IMR-90 (cell line): ENCODE data around the gene MALT1. TPM values are rescaled to one million over a fixed set of nuclear protein-coding genes. Genes with fewer than 3 reads are reported as not detected.

Experiments
- ATAC-seq: fragments of 200-7000 bp; cut with Tn5 transposase; 2 replicates; pipeline ENCODE4 v1.9.1; 2020; ENCODE audit warnings: low read depth, mild to moderate bottlenecking, moderate library complexity
- BruUV-seq: library from RNA; stranded (reverse); fragments of 400-500 nt; replicated peaks from 2 replicates; lab custom pipeline; 2021; lab: Mats Ljungman, UMichigan
- CTCF ChIA-PET: fragments of 300-600 bp; formaldehyde crosslinking; extraction: SDS; loops from one replicate; lab custom pipeline; 2021; ENCODE audit warnings: antibody characterized with exemption; lab: Yijun Ruan, JAX
- POLR2A ChIA-PET: fragments of 300-600 bp; sonication (Branson Sonifier 250); formaldehyde crosslinking; loops from one replicate; lab custom pipeline; 2022; ENCODE audit warnings: antibody characterized with exemption; ENCODE audit not compliant: unreplicated experiment; lab: Charles Lee
- DNase-seq: peaks from one replicate; pipeline ENCODE4 v3.0.0; 2013
- H2AFZ ChIP-seq: replicated peaks from 2 replicates; pipeline ENCODE3; 2013; ENCODE audit warnings: low read length, mild to moderate bottlenecking; ENCODE audit not compliant: poor library complexity
- H2AK5ac ChIP-seq: 2 replicates; pipeline ENCODE4 v1.6.1; 2013; ENCODE audit warnings: low read depth, low read length, inconsistent platforms
- H2AK9ac ChIP-seq: replicated peaks from 2 replicates; pipeline ENCODE3; 2013; ENCODE audit warnings: mild to moderate bottlenecking, low read depth, low read length, moderate library complexity; ENCODE audit not compliant: poor library complexity
- H2BK120ac ChIP-seq: 2 replicates; pipeline ENCODE4 v1.6.1; 2013; ENCODE audit warnings: low read depth, low read length, inconsistent platforms
- H2BK15ac ChIP-seq: 3 replicates; pipeline ENCODE4 v1.6.1; 2013; ENCODE audit warnings: low read depth, low read length, inconsistent platforms
- H2BK20ac ChIP-seq: 2 replicates; pipeline ENCODE4 v1.6.1; 2013; ENCODE audit warnings: low read depth, mild to moderate bottlenecking, inconsistent platforms, low read length, moderate library complexity
- H2BK5ac ChIP-seq: 2 replicates; pipeline ENCODE4 v1.6.1; 2013; ENCODE audit warnings: mild to moderate bottlenecking, low read depth, low read length, inconsistent platforms; ENCODE audit not compliant: poor library complexity, severe bottlenecking
- H3K14ac ChIP-seq: replicated peaks from 2 replicates; pipeline ENCODE4 v1.6.1; 2013; ENCODE audit warnings: low read depth, low read length, inconsistent platforms
- H3K18ac ChIP-seq: 2 replicates; pipeline ENCODE4 v1.6.1; 2013; ENCODE audit warnings: low read depth, low read length, control low read depth
- H3K23ac ChIP-seq: 2 replicates; pipeline ENCODE4 v1.6.1; 2013; ENCODE audit warnings: low read depth, low read length, inconsistent platforms
- H3K27ac ChIP-seq: 2 replicates; pipeline ENCODE4 v1.5.1; 2013; ENCODE audit warnings: mild to moderate bottlenecking, control low read depth, low read length; ENCODE audit not compliant: insufficient read depth
- H3K27me3 ChIP-seq: 2 replicates; pipeline ENCODE4 v1.6.1; 2013; ENCODE audit warnings: low read length; ENCODE audit not compliant: control insufficient read depth, insufficient read depth
- H3K36me3 ChIP-seq: 2 replicates; pipeline ENCODE4 v1.6.1; 2013; ENCODE audit warnings: low read length, mixed read lengths; ENCODE audit not compliant: control insufficient read depth, insufficient read depth
- H3K4ac ChIP-seq: 2 replicates; pipeline ENCODE4 v1.6.1; 2013; ENCODE audit warnings: low read depth, low read length, inconsistent platforms
- H3K4me1 ChIP-seq: 2 replicates; pipeline ENCODE4 v1.6.1; 2013; ENCODE audit warnings: low read length, mixed read lengths; ENCODE audit not compliant: control insufficient read depth, insufficient read depth
- H3K4me2 ChIP-seq: 2 replicates; pipeline ENCODE4 v1.6.1; 2013; ENCODE audit warnings: low read depth, mild to moderate bottlenecking, control low read depth, low read length, moderate library complexity
- H3K4me3 ChIP-seq: 2 replicates; pipeline ENCODE4 v1.5.1; 2013; ENCODE audit warnings: low read depth, mild to moderate bottlenecking, control low read depth, low read length, moderate library complexity; ENCODE audit not compliant: insufficient read depth
- H3K56ac ChIP-seq: 2 replicates; pipeline ENCODE4 v1.6.1; 2013; ENCODE audit warnings: low read length, inconsistent platforms; ENCODE audit not compliant: insufficient read depth; ENCODE audit errors: extremely low read depth
- H3K79me1 ChIP-seq, 2 experiments: 2 replicates each; pipeline ENCODE4 v1.6.1; 2013; ENCODE audit warnings: low read length in 2 of 2, inconsistent platforms in 1 of 2, low read depth in 1 of 2
- H3K9ac ChIP-seq: 2 replicates; pipeline ENCODE4 v1.6.1; 2013; ENCODE audit warnings: low read depth, low read length, control low read depth
- H3K9me1 ChIP-seq: 2 replicates; pipeline ENCODE4 v1.6.1; 2013; ENCODE audit warnings: low read length, inconsistent platforms; ENCODE audit not compliant: insufficient read depth
- H3K9me3 ChIP-seq: 2 replicates; pipeline ENCODE4 v1.6.1; 2013; ENCODE audit warnings: low read length; ENCODE audit not compliant: control insufficient read depth, insufficient read depth
- H4K20me1 ChIP-seq: 2 replicates; pipeline ENCODE4 v1.6.1; 2013; ENCODE audit warnings: low read length, inconsistent platforms; ENCODE audit not compliant: insufficient read depth
- H4K5ac ChIP-seq: 2 replicates; pipeline ENCODE4 v1.6.1; 2013; ENCODE audit warnings: mild to moderate bottlenecking, low read depth, low read length, control low read depth
- H4K8ac ChIP-seq, 2 experiments: 2 replicates each; pipeline ENCODE4 v1.6.1; 2013; ENCODE audit warnings: low read depth in 2 of 2, low read length in 2 of 2, control low read depth in 1 of 2, inconsistent platforms in 1 of 2
- H4K91ac ChIP-seq: 2 replicates; pipeline ENCODE4 v1.6.1; 2013; ENCODE audit warnings: low read depth, low read length, inconsistent platforms; ENCODE audit not compliant: insufficient read depth
- BHLHE40 ChIP-seq: fragments of 150-350 bp; IDR thresholded peaks from 2 replicates; pipeline ENCODE4 v1.6.1; 2016; ENCODE audit warnings: mild to moderate bottlenecking, low read depth, low read length
- CEBPB ChIP-seq: IDR thresholded peaks from 2 replicates; pipeline ENCODE4 v1.6.1; 2012; ENCODE audit warnings: low read depth, low read length, improper control_type of control experiment
- CHD1 ChIP-seq: IDR thresholded peaks from 2 replicates; pipeline ENCODE4 v1.6.1; 2012; ENCODE audit warnings: low read depth, low read length, improper control_type of control experiment
- FOS ChIP-seq: fragments of 150-350 bp; IDR thresholded peaks from 2 replicates; pipeline ENCODE4 v1.6.1; 2016; ENCODE audit warnings: low read depth, low read length
- MAFK ChIP-seq: IDR thresholded peaks from 2 replicates; pipeline ENCODE4 v1.6.1; 2012; ENCODE audit warnings: low read depth, low read length, improper control_type of control experiment
- MAZ ChIP-seq: IDR thresholded peaks from 2 replicates; pipeline ENCODE4 v1.6.1; 2012; ENCODE audit warnings: low read depth, mild to moderate bottlenecking, low read length, improper control_type of control experiment, moderate library complexity, borderline replicate concordance
- MXI1 ChIP-seq: IDR thresholded peaks from 2 replicates; pipeline ENCODE4 v1.6.1; 2012; ENCODE audit warnings: low read depth, mild to moderate bottlenecking, low read length, moderate library complexity, borderline replicate concordance
- POLR2A ChIP-seq: IDR thresholded peaks from 2 replicates; pipeline ENCODE4 v1.6.1; 2012; ENCODE audit warnings: mild to moderate bottlenecking, low read depth, low read length
- RAD21 ChIP-seq: IDR thresholded peaks from 2 replicates; pipeline ENCODE4 v1.6.1; 2012; ENCODE audit warnings: low read length, improper control_type of control experiment
- RCOR1 ChIP-seq: IDR thresholded peaks from 2 replicates; pipeline ENCODE4 v1.6.1; 2012; ENCODE audit warnings: mild to moderate bottlenecking, low read length, improper control_type of control experiment; ENCODE audit not compliant: insufficient replicate concordance
- RFX5 ChIP-seq: IDR thresholded peaks from 2 replicates; pipeline ENCODE4 v1.8.0; 2012; ENCODE audit warnings: low read depth, mild to moderate bottlenecking, low read length, moderate library complexity
- WGBS, 2 experiments: methylation state at CpG; one replicate each; pipeline versions ENCODE4 v1.1.5 to v1.1.7; 2013; ENCODE audit warnings: missing lambda C conversion rate in 2 of 2; ENCODE audit not compliant: insufficient read length in 1 of 2; ENCODE audit errors: extremely low coverage in 2 of 2; 5-methylcytosine and 5-hydroxymethylcytosine counted together
- dilution Hi-C: fragments of 300-500 bp; cut with HindIII; formaldehyde crosslinking; loops from one replicate; pipeline ENCODE4 v1.14.3; 2018; ENCODE audit warnings: low sequenced_read_pairs; ENCODE audit not compliant: unreplicated experiment
- in situ Hi-C: fragments of 300-500 bp; cut with MboI; formaldehyde crosslinking; loops from 3 replicates; pipeline ENCODE4 v1.14.3; 2019; ENCODE audit warnings: low sequenced_read_pairs, inconsistent platforms, mixed read lengths
- intact Hi-C: fragments of 100-400 bp; cut with micrococcal nuclease; formaldehyde crosslinking; loops from 2 replicates; pipeline ENCODE4 v1.10.0; 2022
- polyA plus RNA-seq, 3 experiments: library from polyadenylated mRNA; depleted of rRNA; stranded (reverse); fragments of >200 nt; gene quantifications; 2 replicates each; pipeline ENCODE4 v1.2.3, GENCODE V29; 2012; ENCODE audit warnings: low replicate concordance in 1 of 3
- total RNA-seq: library from RNA; depleted of rRNA; stranded (reverse); fragments of >200 nt; gene quantifications from 2 replicates; pipeline ENCODE4 v1.2.3, GENCODE V29; 2012
- TF ChIP-seq, protein P1 (sequence below): fragments of 150-350 bp; IDR thresholded peaks from 2 replicates; pipeline ENCODE4 v1.6.1; 2016; ENCODE audit warnings: low read depth, mild to moderate bottlenecking, low read length, moderate library complexity, borderline replicate concordance
- TF ChIP-seq, protein P2 (sequence below): conservative IDR thresholded peaks from 2 replicates; pipeline ENCODE4 v1.5.1; 2012; ENCODE audit warnings: mild to moderate bottlenecking, low read depth, low read length, improper control_type of control experiment

MALT1 gene
- total and polyA plus RNA-seq, 2 of the 4 experiments (the other 2 are of a cell fraction): 8.3 to 25.3 TPM

DNA sequence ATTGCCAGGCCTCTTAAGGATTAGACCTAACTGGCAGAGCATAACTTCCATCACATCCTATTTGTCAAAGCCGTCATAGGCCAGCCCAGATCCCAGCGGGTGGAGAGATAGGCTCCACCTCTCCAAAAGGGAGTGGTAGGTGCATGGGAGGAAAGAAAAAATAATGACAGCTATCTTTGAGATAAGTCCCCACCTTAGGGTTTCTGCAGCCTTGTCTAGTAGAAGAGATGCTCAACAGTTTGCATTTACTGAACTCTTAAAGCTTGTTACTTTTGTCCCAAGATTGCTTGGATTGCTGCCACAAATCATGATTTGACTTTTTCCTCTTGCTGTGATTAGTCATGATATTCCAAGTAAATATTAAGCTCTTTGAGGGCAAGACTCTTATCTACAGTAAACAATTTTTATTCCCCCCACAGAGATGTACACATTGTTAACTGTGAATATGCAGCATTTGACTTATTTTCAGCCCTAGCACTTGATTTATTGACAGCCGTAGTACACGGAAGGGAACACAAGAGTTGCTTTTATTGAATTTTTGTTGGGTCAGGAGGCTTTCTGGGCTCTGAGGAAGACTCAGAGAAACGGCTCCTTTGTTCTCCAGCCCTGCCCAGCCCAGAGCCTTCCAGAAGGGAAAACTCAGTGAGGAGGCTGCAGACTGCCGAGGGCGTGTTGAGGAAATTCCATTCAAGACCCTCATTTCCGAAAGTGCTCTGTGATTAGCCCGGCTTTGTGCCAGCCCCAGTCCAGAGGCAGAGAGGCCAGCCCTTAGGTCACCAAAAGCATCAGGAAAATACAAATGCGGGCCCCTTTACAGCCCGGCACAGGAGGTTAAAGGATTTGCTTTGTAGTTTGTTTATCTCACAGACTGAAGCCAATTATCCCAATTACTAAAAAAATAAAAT, 118.0 kb downstream of the MALT1 start:
- DNase-seq (peak; percentile 84), ATAC-seq (peak; percentile 45)
- CTCF ChIA-PET: interaction anchor here (1.0 kb wide), 1 partner anchor 268 kb away, joined by 3 read pairs; no protein-coding TSS in a partner anchor
- WGBS, 2 experiments: 20% methylated on average over 1 of the region's 11 CpGs; no CpG with 5 or more reads in 1 of the 2 experiments
- Histone ChIP-seq H3K27ac (peak overlapping the region; percentile 95), H3K4me1 (peaks cover 24% of the 10 kb centered on the region), H4K5ac (peak overlapping the region; percentile 91), H2BK15ac (peak overlapping the region; percentile 82; the same call in 2 of the 3 replicates), H3K23ac (peak overlapping the region; percentile 80; the same call in 1 of the 2 replicates), H3K9me3 (no peaks in the 10 kb centered on the region), H2BK120ac (peak overlapping the region; percentile 96), H3K9me1 (peaks cover 18% of the 10 kb centered on the region), H2AK5ac (peak overlapping the region; percentile 95), H3K14ac (peak overlapping the region; percentile 96), H4K91ac (peak overlapping the region; percentile 97), H3K36me3 (no peaks in the 10 kb centered on the region), H4K20me1 (no peaks in the 10 kb centered on the region; the same call in 1 of the 2 replicates), H2BK20ac (peak overlapping the region; percentile 93), H2AFZ (peak overlapping the region; percentile 63), H3K4ac (peak overlapping the region; percentile 95), H2BK5ac (peak overlapping the region; percentile 71), H3K9ac (0 out of 2 replicates have a peak overlapping the region, but pooled peaks have one; percentile 15), H2AK9ac (peak overlapping the region; percentile 12), H3K56ac (peak overlapping the region; percentile 81), H3K79me1 (no peaks in the 10 kb centered on the region; a peak in 1 of 4 replicates), H3K18ac (peak overlapping the region; percentile 94), H3K27me3 (no peaks in the 10 kb centered on the region), H3K4me2 (peak overlapping the region; percentile 40), H3K4me3 (no peak overlapping the region), H4K8ac (peak overlapping the region; percentile 70 to 90)
- no TSS peak for BruUV-seq
- intact Hi-C loops: loop anchor here (2.0 to 5.0 kb wide), 2 partner anchors 76 to 163 kb away; partner anchors contain the start of gene ZNF532
- in situ Hi-C loops: loop anchor here (5.0 kb wide), 1 partner anchor 268 kb away; no protein-coding TSS in a partner anchor
- POLR2A ChIA-PET: interaction anchor here (0.9 kb wide), 1 partner anchor 43 kb away, joined by 3 read pairs; no protein-coding TSS in a partner anchor
- dilution Hi-C loops: loop anchor here (25.0 kb wide), 1 partner anchor 273 kb away; no protein-coding TSS in a partner anchor
- TF ChIP-seq, protein P1, sequence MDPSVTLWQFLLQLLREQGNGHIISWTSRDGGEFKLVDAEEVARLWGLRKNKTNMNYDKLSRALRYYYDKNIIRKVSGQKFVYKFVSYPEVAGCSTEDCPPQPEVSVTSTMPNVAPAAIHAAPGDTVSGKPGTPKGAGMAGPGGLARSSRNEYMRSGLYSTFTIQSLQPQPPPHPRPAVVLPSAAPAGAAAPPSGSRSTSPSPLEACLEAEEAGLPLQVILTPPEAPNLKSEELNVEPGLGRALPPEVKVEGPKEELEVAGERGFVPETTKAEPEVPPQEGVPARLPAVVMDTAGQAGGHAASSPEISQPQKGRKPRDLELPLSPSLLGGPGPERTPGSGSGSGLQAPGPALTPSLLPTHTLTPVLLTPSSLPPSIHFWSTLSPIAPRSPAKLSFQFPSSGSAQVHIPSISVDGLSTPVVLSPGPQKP: no peak
- no peak for TF ChIP-seq MXI1
- no peak for TF ChIP-seq RCOR1
- TF ChIP-seq RAD21: no peak
- no peak for TF ChIP-seq RFX5
- TF ChIP-seq CEBPB: no peak
- no peak for TF ChIP-seq POLR2A
- TF ChIP-seq MAFK: peak; percentile 32; the same call in 1 of the 2 replicates
- TF ChIP-seq CHD1: no peak
- TF ChIP-seq, protein P2, sequence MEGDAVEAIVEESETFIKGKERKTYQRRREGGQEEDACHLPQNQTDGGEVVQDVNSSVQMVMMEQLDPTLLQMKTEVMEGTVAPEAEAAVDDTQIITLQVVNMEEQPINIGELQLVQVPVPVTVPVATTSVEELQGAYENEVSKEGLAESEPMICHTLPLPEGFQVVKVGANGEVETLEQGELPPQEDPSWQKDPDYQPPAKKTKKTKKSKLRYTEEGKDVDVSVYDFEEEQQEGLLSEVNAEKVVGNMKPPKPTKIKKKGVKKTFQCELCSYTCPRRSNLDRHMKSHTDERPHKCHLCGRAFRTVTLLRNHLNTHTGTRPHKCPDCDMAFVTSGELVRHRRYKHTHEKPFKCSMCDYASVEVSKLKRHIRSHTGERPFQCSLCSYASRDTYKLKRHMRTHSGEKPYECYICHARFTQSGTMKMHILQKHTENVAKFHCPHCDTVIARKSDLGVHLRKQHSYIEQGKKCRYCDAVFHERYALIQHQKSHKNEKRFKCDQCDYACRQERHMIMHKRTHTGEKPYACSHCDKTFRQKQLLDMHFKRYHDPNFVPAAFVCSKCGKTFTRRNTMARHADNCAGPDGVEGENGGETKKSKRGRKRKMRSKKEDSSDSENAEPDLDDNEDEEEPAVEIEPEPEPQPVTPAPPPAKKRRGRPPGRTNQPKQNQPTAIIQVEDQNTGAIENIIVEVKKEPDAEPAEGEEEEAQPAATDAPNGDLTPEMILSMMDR: no peak
- no peak for TF ChIP-seq MAZ
- no peak for TF ChIP-seq BHLHE40
- 0 out of 2 replicates have a peak, but pooled peaks have one; percentile 3 for TF ChIP-seq FOS
